ENCODE results near the gene TAF1D.
A peak's percentile ranks its signal among the peaks of the same experiment; 100 is the strongest.
"Not testable (repeated sequence)": the region's sequence is repeated elsewhere in the genome, so short reads cannot be mapped to it uniquely, and the experiment has no call there.

The TAF1D gene, protein sequence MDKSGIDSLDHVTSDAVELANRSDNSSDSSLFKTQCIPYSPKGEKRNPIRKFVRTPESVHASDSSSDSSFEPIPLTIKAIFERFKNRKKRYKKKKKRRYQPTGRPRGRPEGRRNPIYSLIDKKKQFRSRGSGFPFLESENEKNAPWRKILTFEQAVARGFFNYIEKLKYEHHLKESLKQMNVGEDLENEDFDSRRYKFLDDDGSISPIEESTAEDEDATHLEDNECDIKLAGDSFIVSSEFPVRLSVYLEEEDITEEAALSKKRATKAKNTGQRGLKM

DNA sequence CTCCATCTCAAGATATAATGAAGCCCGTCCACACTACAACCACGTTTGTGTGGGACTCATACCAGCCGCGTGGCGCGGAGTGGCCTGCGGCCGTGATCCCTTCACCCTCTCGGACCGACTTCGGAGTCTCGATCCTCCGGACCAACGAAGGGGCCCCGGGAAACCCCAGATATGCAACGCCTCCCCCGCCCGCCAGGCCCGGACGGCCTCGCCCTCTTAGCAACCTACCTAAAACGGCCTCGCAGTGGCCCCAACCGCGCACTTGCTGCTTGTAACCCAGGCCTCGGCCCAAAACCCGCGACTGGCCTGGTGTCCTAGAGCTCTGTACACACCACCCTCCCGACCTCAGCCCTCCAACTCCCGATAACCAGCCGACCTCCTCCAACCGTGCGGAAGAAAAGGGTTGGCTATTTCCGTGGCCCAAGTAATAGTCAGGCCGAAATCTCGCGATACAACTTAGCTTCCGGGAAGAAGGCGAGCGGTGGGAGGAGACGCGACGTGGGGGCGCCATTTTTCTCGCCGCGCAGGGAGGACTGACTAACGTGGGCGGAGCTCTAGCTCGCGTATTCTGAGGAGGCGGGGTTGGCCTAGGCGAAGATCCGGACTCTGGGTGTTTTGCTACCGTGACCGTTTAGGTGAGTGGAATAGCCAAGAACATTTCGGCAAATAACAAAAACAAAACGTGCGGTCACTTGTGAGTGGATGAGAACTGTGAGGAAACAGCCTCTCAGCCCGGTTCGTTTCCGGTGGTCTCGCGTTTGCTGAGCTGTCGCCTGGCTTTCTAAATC, at the start of gene TAF1D, which contains the start of gene C11orf54:
Gene TAF1D, minus strand, starts transcription at position 402 of the 788 bp plus-strand sequence. CDS start 2,191 bp downstream, outside the sequence.
Gene C11orf54, plus strand, starts transcription at position 579 of the 788 bp plus-strand sequence. CDS start 5,722 bp downstream, outside the sequence.
- DNase-seq = peak; percentile 100

DNA sequence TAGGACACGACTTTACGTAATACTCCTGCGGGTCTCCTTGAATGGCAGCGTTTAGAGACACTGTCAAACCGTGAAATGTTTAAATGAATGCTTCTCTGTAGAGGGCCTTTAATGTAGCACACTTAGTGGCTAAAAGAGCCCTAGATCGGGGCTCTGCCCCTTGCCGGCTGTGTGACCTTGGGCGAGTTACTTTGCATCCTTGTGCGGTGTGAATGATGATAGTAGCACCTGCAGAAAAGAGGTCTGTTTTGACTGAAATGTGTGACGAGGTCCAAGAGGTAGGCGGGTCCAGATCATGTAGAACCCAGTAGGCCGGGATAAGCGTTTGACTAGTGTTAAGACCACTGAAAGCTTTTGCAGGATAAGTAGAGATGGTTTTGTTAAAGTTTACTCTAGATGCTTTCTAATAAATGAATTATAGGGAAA, 43.7 kb upstream of the TAF1D start:
- peak; percentile 19 for DNase-seq

DNA sequence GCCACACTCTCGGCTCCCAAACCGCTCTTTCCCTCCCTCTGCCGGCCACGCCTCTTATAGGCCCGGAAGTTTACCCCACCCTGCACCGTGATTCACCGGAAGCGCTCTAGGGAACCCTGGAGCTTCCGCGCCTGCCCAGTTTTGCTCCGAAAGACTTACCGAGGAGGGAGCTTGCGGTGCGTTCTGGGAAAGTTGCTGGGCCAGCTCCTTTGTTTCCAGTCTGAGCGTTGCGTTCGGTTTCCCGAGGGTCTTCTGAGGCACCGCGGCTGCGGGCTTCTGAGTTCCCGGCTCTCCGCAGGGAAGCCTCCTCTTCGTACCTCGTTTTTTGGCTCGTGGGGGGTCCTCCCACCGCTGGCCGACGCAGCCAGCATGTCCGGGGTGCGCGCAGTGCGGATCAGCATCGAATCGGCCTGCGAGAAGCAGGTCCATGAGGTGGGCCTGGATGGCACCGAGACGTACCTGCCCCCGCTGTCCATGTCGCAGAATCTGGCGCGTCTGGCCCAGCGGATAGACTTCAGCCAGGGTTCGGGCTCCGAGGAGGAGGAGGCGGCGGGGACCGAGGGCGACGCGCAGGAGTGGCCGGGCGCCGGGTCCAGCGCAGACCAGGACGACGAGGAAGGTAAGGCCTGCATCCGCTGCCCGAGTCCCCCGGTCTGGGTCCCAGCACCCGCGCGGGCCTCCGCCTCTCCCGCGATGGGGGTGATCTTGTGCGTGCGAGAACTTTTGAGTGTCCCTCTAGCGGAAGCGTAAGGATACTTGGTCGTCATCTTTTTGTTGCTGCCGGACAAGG, 43.0 kb upstream of the TAF1D start, which contains the start of gene MED17:
Gene MED17, plus strand, starts transcription at position 138 of the 790 bp plus-strand sequence. Its CDS starts 232 bp downstream, at position 370.
- peak; percentile 98 for DNase-seq

DNA sequence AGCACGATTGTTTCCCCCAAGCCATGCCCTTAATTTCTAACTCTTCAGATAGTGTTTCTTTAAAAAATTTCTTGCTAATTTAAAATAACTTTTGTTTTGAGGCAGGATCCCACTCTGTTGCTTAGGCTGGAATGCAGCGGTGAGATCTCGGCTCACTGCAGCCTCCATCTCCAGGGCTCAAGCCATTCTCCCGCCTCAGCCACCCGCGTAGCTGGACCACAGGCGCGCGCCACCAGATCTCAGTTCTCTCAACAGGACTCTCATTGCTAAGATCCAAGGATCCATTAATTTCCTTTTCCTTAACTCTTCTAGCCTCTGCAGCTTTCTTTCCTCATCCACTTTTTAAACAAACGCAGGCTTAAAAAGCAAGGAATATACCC, 42.5 kb upstream of the TAF1D start:
- DNase-seq = no peak

DNA sequence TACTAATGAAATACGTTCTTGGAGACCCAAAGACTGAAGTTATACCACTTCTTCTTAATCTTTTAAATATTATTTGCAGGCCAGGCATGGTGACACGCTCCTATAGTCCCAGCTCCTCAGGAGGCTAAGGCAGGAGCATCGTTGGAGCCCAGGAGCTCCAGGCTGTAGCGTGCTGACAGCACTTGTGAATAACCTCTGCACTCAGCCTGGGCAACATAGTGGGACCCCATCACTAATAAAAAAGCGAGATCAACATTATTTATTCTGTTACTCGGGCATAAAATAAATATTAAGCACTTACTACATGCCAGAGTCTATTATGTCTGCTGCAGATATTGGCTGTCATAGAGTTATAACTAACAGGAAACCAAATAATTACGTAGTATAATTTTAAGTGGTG, 42.1 kb upstream of the TAF1D start:
- no peak for DNase-seq

DNA sequence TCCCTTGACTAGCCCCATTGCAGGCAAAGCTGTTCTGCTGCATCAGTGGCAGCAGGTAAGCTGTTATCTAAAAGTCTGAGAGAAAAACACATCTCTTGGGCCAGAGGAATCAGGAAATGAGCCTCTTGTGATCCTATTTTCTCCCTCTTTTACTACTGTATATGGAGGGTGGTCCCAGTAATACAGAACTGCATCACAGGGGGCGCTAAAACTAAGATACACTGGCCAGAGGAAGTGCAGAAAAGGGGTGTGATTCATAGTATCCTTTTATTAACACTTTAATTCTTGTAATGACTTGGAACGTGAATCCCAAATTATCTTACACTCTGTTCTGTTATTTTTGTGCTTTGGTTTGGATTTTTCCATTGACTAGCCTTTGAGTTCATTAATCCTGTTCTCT, 34.0 kb upstream of the TAF1D start:
- peak; percentile 68 for DNase-seq

DNA sequence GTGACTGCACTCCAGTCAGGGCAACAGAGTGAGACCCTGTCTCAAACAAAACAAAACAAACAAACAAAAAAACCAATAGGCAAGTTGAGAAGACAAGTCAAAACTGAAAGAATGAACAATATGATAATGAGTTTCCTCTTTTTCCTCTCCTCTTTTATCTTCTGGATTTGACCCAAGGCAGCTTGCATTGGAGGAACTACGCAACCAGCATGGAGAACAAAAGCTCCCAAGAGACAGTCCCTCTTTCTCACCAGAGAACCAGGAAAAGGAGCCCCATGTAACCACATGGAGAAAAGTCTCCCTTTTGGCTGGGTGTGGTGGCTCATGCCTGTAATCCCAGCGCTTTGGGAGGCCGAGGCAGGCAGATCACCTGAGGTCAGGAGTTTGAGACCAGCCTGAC, 33.3 kb upstream of the TAF1D start:
- DNase-seq = not testable (repeated sequence)

DNA sequence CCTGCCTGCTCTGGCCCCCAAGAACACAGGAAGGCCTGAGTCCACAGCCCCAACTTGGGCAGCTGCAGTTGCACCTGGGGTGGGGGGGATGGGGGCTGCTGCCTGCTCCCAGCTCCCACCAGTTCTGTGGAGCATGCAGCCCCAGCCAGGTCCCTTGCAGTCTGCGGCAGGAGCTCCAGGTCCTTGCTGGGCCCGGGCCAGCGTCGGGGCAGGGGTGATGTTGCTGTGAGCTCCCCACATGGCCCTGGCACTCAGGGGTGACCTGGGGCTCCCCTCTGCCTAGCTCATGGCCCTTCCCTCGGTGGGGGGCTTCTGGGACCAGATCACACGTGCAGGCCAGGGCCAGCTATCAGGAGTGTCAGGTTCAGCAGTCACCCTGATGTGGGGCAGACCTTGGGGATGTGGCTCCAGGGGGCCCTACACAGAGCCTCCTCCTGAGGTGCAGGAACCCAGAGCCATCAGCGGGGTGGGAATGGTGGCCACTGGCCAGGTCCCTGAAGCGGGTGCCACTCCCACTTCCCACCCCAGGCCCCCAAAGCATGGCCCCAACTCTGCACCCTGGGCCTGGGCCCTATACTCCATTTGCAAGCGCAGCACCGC, 32.4 kb upstream of the TAF1D start:
- no peak for DNase-seq

DNA sequence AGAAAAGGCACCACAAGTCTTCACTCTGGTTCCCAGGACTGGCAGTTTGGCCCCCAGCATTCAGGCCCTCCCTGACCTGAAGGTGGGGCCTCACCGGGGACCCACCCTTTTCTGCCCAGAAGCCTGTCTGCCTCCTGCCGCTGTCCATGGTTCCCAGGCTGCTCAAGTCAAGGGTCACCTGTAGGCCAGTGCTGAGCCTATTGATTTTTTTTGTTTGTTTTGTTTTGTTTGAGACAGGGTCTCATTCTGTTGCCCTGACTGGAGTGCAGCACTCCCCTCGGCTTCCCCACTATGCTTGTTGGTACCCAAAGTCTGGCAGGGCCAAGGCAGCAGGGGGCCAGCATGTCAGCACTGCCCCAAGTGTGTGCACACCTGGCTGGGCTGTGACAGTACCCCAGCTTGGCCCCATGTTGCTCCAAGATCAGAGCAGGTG, 31.8 kb upstream of the TAF1D start:
- no peak for DNase-seq

DNA sequence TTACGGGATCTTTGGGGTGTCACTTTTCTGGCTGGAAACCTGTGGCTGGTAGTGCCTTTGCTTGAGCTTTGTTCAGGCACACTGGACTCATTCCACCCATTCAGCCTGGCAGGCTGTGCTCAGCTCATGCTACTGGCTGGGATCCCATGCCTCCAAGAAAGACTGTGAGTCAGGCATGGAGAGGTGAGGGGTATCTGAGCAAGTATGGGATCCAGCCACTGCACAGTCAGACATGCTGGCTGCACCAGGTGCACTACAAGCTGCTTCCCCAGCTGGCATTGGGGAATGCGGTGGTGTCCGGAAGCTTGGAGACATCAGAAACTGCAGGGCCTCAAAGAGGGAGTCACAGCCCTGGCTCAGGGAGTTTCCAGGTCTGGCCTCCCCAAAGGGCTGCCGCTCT, 30.8 kb upstream of the TAF1D start:
- no peak for DNase-seq

DNA sequence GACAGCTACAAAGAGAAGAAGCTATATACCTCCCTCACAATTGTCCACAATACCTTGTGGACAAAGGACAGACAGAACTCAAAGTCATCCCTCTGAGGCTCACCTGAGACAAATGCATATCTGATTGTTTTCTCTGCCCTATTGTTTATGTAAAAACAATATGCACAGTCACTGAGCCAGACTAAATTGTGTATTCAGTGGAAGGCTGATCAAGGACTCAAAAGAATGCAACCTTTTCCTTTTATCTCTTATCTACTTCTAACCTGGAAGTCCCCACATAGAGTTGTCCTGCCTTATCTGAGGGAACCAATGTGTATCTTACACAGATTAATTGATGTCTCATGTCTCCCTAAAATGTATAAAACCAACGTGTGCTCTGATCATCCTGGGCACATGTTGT, 28.9 kb upstream of the TAF1D start:
- no peak for DNase-seq

DNA sequence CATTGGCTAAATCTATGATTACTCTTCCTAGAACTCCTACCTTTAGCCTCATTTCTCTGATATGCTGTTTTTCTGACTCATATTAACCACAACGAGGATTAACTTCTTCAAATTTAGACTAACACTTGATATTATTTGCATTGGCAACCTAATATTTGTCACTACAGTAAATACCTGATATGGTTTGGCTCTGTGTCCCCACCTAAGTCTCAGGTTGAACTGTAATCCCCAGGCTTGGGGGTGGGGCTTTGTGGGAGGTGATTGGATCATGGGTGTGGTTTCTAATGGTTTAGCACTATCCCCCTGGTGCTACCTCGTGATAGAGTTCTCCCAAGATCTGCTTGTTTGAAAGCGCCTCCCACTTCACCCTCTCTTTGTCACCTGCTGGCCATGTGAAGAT, 25.7 kb upstream of the TAF1D start:
- no peak for DNase-seq

DNA sequence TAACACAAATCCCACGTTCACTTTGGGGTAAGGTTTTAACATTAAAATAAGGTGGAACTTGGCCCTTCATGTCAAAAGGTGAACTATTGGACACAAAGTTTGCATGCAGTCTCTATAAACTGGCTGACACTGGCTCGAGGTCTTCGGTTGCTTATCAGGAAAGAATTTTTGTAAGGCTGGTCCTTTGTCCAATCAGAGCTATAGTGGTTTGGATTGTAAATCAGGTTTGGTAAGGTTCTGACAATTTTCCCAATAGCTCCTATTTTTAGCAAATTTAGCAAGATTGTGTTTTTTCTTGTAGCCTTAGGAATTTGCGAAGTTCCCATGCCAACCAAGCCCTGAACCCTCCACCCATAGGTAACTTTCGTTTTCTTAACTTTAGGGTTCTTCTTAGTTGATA, 25.2 kb upstream of the TAF1D start:
- no peak for DNase-seq

DNA sequence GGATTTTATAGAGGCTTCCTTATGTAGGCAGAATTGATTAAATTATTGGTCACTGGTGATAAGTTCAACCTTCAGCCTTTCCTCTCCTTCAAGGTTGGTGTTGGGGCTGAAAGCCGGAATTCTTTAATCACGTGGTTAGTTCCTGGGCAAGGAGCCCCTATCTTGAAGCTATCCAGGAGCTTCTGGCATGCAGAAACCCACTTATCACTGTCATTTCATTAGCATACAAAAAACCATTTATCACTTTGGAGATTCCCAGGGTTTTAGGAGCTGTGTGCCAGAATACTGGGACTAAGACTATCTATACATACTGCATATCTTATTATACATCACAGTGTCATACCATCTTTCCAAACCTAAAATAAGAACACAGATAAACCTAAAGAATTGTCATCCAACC, 24.3 kb upstream of the TAF1D start:
- no peak for DNase-seq

DNA sequence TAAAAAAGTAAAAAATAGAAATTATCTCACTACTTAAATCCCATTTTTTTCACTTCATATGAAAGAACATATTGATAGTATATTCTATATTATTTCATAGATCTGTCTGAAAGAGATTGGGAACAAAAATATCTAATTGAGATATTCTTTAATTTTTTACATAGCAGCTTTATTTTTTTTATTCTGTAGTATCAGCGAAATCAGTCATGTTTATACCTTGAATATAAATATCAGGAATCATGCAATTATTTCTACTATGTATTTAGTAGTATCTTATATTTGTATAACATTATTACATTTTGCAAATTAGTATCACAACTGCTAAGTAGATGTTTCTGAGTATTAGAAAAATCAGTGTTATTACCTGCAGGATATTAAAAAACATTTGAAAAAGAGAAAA, 20.6 kb upstream of the TAF1D start:
- no peak for DNase-seq

DNA sequence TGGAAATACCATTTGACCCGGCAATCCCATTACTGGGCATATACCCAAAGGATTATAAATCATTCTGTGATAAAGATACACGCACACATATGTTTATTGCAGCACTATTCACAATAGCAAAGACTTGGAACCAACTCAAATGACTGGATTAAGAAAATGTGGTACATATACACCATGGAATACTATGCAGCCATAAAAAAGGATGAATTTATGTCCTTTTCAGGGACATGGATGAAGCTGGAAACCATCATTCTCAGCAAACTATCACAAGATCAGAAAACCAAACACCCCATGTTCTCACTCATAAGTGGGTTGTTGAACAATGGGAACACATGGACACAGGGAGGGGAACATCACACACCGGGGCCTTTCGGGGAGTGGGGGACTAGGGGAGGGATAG, 17.8 kb upstream of the TAF1D start:
- not testable (repeated sequence) for DNase-seq

DNA sequence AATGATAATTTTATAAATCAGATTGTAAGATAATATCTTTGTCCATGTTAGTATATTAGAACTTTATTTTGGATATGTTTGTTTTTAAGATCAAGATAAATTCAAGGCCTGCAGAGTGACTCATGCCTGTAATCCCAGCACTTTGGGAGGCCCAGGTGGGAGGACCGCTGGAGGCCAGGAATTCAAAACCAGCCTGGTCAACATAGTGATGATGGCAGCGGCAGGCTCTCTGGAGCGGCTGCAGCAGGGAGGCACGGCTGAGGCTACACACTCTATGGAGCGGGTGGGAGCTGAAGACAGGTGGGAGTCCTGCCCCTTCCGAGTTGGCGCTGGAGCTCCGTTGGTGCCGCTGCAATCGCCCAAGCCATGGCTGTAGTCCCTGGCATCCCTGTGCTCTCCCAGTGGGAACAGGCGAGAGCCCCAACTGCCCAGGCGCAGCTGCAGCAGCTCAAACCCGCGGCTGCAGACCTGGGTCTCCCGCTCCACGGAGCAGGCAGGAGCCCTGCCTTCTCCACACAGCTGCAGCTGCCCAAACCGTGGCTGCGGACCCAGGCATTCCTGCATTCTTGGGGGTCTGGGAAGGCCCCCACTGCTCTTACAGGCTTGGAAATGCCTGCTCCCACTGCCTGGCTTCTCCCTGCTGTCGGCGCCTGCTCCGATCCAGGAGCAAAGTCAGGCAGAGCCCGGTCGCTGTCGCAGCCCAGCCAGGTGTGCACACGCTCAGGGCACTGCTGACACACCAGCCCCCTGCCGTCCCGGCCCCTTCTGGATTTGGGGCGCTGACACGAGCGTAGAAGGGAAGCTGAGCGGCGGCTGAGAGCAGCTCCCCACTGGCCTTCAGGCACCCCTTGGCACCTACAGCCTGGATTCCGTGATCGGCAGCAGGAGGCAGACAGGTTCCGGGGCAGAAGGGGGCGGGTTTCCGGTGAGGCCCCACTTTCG, 16.9 kb upstream of the TAF1D start:
- no peak for DNase-seq

DNA sequence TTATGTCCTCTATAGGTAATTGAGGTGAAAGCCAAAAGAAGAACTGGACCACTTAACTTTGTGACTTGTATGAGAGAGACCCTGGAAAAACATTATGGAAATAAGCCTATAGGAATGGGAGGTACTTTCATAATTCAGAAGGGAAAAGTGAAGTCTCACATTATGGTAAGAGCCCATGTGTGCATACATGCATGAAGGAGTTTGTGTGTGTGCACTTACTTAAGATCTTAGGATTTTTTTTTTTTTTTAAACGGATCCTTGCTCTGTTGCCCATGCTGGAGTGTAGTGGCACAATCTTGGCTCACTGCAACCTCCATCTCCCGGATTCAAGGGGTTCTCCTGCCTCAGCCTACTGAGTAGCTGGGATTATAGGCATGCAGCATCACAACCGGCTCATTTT, 16.0 kb upstream of the TAF1D start:
- no peak for DNase-seq

DNA sequence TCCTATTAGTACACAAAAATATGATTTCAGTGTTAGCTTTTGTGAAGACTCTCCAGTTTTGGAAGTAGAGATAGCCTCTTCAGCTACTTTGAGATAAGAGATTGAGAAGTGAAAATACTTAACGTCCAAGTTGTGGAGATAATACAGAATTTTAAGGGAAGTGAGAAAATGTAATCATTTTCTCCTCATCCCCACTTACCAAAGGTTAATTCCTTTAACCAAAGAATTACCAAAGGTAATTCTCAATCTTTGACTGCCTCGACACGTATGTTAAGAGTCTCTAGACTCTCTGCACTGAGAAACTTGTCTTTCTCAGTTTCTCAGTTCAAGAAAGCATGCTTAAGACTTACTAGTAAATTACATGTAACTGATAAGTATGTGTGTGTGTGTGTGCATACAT, 15.5 kb upstream of the TAF1D start:
- DNase-seq = no peak

DNA sequence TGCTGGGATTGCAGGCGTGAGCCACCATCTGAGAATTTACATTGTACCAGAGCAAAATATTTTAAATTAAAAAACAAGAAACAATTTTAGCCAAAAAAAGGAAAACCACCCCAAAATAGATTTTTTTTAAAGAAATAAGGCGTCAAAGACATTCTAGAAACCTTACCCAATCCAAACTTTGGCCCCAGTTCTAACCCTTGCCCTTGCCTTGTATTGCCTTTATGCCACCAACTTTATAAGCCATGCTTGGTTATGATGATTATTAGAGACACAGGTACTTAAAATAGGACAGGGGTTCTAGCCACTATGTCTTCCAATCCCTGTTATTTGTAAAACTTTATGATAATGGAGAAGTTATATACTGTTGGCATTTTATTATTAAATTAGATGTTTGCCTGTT, 11.9 kb upstream of the TAF1D start:
- DNase-seq = no peak

DNA sequence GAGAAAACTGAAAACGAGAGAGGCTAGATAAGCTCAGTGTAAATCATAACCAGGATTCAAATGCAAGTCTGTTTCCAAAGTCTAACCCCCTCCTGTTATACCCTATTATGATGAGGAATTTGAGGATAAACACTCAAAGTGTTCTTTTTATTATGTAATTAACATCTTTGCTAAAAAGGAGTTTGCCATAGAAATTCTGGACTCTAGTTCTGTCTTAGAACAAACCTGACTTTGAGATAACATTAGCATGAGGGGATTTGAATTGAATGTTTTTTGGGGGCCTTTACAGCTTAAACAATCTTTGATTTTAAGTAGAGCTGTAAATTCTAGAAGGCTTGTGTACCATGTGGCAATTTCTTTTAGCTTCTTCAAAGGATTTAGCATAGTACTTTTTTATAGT, 9.7 kb upstream of the TAF1D start:
- no peak for DNase-seq

DNA sequence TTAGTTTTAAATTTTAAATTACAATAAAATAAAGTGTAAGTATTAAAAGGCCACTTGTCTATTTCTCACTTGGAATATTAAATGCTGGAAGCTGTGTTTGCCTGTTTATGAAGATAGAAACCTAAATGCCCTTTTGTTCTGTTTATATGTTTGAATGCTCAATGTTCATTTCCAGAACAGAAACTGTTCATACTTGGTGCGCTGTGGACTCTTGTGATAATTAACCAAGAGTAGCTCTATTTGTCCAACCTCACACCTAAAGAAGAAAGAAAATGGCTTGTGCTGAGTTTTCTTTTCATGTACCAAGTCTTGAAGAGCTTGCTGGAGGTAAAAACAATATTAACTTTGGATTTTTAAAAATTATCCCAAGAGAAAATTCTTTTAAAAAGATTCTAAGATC, 5.8 kb upstream of the TAF1D start:
- no peak for DNase-seq
